Stimulated activated CD8-positive, alpha-beta memory T cell treated with anti-CD3 and anti-CD28 coated beads, Interleukin-7, amount 100 ng/mL, for 48 hours (primary cell): ENCODE results near the gene CEP85L.

Experiments
- DNase-seq, 2 donors: peaks; one replicate each; pipeline ENCODE4 v3.0.0-alpha.2; 2020; ENCODE audit warnings: low read depth in 1 of 2; ENCODE audit errors: extremely low read depth in 1 of 2

The CEP85L gene

DNA sequence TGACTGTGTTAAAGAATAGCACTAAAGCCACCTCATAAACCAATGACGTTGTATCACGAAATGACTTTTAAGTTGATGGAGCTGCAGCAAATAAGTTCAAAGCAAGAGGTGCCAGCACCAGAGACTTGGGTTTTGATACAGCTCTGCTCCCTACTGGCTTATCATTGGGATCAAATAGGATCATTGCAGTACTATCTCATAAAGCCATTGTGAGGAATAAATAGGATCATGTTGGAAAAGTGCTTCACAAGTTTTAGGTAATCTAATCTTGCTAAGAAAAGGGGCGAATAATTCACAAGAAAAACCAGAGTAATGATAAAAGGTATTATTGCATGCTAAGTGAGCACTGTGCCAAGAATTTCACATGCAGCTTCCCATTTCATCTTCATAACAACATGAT lies 10.4 kb upstream of the CEP85L start:
- DNase-seq: no peak

DNA sequence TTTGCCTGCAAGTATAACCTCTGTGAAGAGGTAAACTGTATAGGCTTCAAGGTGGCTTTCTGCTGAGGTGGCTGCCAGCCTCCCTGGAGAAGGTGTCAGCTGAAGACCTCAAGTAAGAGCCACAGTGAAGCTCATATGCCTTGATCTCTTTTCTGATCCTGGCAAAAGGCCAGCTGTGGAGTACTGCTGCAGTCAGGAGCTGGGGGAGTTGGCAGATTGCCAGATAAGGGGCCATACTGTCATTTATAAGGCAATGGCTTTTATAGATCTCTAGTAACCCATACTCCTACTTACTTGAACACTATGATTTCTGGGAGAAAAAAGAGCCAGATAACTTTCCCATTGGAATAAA lies 8.8 kb upstream of the CEP85L start:
- DNase-seq: peak in 1 of 2 donors; percentile 27

GRCh38 chr6:118659513-118660217 lies 8.3 kb upstream of the CEP85L start:
- DNase-seq: no peak

DNA sequence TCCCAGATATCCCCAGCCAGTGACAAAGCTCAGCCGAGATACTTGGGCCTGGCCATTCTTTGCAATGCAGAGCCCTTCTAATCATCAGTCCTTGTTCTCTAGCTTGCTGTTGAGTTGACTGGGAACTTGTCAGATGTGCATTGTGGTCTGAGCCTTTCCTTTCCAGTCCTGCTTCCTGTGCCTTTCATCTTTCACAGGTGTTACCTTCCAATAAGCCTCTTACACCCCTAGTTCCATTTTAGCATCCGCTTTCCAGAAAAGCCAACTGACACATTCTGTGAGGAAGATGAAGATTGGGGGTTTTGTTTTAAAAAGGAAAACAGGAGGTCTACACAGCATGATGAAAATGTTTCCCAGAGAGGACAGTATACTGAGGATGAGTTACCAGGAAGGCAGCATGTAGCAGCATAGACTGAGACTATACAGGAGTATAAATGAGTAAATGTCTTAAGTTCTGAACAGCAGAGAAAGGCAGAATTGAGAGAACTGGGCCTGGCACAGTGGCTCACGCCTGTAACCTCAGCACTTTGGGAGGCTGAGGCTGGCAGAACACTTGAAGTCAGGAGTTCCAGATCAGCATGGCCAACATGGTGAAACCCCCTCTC lies 5.6 kb upstream of the CEP85L start:
- no peak for DNase-seq

DNA sequence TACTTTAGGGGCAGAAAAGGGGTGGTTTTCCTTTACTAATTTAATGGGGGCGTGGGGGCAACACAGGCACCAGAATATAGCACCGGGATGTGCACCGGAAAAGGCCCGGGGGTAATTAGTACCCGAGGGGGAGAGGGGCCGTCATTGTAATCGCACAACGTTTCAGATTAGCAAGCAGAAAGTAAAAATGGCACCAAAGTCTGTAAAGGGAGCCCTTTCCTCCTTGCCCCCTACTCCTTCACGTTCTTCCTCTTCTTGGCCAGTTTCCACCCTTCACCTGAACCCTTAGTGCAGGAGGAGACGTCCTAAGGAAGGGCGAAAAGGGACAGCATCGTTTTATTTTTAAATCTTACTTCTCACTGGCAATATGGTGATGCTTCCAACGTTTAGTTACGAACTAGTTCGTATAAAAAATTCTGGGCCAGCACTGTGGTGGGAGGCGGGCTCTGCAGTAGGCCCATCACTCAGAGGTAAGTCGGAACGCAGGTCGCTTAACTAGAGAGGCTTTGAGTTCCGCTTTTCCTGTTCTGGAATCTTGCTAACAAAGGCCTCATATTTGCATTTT lies 742 bp upstream of the CEP85L start:
- DNase-seq: no peak

GRCh38 chr6:118650582-118651281 lies 659 bp downstream of the CEP85L start:
- DNase-seq: peak in 1 of 2 donors; percentile 19

DNA sequence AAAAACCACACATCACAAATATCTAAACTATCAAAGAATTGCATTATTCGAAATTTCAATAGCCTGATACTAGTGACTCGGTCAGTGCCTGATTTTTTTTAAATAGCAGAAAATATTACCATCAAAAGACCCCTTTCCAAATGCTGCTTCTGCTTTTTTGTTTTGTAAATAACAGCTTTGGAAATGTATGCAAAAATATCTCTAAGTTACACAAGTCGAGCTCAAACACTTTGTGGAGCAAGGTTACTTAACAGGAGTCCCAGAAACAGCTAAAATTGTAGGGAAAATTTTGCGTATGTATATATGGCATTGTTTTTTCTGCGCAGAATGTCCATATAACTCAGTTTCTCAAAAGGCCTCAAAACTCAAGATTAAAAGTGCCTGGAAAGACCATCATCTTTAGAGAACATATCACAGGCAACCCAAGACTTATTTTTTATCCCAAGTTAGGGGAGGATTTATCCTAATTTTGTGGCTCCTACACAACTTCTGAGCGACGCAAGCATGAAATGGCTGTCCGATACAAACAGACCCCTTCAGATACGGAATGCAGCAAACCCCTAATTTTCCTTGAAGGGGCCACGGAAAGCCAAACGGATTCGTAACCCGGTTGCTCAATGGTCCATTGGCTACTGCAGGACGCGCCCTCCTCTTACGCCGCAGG lies 1.3 kb downstream of the CEP85L start:
- no peak for DNase-seq

DNA sequence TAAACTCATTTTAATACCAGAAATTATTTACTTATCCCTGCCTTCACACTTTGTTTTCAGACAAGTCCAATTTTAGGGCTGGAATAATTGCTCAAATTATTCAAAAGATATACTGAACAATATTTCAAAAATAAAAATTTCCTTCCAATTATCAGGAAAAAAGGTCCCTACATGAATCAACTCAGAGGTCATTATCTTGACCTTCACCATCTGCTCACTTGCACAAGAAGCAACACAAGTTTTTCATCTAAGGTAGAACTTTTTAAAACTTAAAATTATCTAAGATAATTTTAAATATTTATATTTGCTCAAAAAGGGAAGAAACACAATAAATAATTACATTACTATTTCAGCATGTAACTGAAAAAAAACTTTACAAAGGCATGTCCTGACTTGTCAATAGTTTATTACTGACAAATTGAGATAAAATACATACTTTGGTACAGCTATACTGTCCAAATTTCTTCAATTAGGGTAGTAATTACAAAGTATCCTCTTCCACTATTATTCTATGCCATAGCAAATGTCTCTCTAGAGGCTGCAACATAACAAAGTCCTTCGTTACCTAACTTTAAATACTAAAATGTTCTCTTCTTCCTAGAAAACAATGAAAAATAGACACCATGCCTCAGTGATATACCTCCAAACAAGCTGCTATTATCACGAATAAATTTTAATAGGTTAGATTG lies 2.4 kb downstream of the CEP85L start:
- no peak for DNase-seq

DNA sequence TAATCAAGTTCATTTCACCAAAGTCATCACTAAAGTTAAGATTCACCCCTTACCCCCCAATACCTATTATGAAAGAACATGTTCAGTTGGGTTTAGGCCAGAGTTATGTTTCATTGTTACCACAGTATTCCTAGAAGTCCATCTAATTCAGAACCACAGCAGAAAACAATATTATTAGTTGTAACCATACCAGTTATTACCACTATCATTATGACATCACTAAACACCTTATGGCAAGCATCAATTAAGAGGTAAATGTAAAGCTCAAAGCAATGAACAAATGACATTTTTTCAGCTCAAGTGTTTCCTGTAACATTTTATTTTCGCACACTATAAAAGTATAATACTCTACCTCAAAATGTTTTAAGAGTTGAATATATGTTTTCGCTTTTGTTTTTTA lies 4.4 kb downstream of the CEP85L start:
- DNase-seq: no peak

- no peak for DNase-seq
Measured at GRCh38 chr6:118645395-118645794, 6.0 kb downstream of the CEP85L start.

- no peak for DNase-seq
Measured at GRCh38 chr6:118644007-118644406, 7.4 kb downstream of the CEP85L start.

GRCh38 chr6:118641042-118641441 lies 10.3 kb downstream of the CEP85L start:
- no peak for DNase-seq

- DNase-seq: no peak
Measured at GRCh38 chr6:118639054-118639964, 12.1 kb downstream of the CEP85L start.

DNA sequence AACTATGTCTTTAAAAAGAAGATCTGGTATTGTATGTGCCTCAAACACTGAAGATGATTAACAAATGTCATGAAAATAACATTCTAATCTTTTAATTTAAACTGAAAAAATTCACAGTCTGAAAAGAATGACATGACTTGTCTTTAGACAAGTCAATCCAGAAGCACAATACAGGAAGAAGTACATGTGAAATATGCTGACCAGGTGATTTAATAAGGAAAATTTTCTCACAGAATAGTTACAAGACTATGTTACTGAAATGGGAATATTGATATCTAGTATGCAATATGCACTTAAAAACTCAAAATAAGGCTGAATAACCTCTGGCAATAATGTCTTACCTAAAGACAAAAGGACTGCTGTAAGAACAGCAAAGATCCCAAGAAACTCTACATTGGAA lies 13.1 kb downstream of the CEP85L start:
- no peak for DNase-seq

GRCh38 chr6:118635909-118636735 lies 15.3 kb downstream of the CEP85L start:
- DNase-seq: no peak

DNA sequence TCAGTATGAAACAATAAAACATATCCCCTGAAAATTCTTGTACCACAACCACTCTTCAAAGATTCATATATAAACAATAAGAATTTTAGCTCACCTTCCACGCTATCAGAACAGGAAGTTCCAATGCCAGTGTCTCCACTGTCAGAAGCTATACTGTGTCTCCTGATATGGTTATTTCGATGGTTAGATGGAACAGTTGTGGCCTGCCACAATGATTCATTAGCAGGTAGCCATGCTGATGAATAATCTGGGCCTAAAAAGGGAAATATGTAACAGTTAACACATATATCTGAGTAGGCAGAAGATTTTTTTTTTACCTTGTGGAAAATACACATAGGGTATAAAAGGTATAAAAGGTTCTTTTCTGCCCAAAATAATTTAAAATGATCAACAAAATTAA lies 19.0 kb downstream of the CEP85L start:
- DNase-seq: peak in 1 of 2 donors; percentile 15

DNA sequence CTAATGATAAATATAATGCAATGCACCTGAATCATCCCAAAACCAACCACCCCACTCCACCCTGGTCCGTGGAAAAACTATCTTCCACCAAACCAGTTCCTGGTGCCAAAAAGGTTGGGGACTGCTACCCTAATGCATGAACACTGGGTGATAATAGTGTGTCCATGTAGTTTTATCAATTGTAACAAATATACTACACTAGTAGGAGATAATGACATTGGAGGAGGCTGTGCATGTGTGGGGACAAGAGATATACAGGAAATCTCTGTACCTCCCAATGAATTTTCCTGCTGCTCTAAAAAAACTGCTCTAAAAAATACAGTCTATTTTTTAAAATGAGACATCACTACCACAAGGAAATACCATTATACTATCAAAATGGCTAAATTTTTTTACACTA lies 20.5 kb downstream of the CEP85L start:
- no peak for DNase-seq

- no peak for DNase-seq
Measured at GRCh38 chr6:118630067-118630466, 21.3 kb downstream of the CEP85L start.

DNA sequence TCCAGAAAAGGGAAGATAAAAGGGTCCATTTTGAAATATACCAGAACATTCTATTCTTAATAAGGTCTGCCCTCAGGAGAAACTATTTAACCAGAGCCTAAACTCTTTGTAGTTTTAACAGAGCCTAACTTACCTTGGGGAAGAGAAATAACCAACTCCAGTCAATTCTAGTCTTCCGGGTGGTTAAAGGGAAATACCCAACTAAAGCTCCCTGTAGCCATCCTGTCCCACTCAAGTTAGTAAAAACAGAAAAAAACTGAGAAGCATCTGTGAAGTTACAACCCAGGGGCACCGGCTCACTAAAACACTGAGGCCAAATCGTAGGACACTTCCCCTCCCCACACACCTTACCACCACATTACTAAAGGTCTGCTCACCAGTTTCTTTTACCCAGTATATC lies 23.7 kb downstream of the CEP85L start:
- no peak for DNase-seq
